GM19035 (cell line): ENCODE data around the gene EDIL3.
"Not testable (repeated sequence)": the region's sequence is repeated elsewhere in the genome, so short reads cannot be mapped to it uniquely, and the experiment has no call there.

Experiments
- ATAC-seq: cut with Tn5 transposase; IDR thresholded peaks from one replicate; pipeline ENCODE4 v1.9.1; 2021; ENCODE audit not compliant: unreplicated experiment

EDIL3 gene

GRCh38 chr5:84202136-84202535 lies 182.5 kb downstream of the EDIL3 start:
- ATAC-seq = no peak

DNA sequence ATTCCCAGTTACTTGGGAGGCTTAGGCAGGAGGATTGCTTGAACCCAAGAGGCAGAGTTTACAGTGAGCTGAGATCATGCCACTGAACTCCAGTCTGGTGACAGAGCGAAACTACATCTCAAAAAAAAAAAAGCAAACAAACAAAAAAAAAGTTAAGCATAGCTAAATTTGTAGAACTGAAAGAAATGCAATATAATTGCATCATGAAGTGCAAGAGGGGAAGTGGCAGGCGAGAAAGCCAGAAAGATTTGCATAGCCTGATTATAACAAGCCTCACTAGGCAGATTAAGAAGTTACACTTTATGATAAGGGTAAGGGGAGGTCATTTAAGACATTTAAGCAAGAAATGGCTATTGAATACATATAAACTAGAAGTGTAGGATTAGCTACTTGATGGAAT lies 187.1 kb downstream of the EDIL3 start:
- peak; percentile 80 for ATAC-seq

- ATAC-seq = no peak
These were observed 193.4 kb downstream of the EDIL3 start for GRCh38 chr5:84191281-84191680.

DNA sequence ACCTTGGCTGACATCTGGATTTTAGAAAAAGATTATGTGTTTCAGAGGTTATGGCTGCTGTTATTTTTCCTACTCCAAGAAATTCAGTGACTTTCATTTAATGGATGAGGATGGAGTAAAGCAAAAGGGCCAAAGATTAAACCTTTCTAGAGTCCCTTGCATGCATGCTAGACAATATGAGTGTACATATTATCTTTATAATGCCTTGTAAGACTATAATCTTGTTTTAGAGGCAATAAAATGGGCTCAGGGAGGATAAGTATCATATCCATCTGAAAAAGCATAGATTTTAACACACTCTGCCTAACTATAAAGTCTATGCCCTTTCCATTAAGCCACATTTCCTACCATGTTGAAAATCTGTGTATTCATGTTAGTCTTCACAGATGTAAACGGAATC lies 199.8 kb downstream of the EDIL3 start:
- no peak for ATAC-seq

GRCh38 chr5:84181093-84181492 lies 203.6 kb downstream of the EDIL3 start:
- ATAC-seq = no peak

- no peak for ATAC-seq
These were observed 215.8 kb downstream of the EDIL3 start for GRCh38 chr5:84168841-84169240.

DNA sequence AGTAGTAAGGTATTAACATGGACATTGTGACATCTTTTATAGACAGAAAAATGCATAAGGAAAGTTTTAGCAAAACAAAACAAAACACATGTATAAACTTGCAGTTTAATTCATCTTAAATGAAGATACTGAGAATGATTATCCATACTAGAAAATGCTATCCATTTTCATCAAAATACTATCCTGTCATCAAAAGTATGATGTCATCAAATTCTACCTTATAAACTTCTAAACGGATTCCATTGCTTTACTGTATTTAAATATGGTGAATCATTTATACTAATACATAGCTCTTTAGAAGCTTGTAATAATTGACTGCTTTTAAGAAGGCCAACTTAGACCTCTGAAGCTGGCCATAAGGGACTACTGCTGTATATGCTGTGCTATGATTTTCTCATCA lies 221.0 kb downstream of the EDIL3 start:
- ATAC-seq = no peak

DNA sequence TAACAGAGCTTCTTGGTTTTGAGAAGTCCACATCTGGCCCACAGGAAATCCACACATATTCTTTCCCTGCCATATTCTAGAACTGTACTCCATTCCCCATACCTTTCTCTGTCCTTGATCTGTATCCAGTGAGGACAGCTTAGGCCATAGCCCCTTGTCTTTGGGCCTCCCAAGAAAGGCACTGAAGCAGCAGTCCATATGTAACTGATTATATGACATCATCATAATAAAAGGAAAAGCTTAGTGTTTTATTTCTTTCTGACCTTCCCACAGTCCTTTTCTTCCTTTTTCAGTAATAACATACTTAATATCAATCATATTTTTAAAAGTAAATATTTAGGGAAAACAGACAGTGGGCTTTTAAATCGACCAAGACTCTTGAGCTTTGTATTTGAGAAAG lies 222.0 kb downstream of the EDIL3 start:
- ATAC-seq = no peak

DNA sequence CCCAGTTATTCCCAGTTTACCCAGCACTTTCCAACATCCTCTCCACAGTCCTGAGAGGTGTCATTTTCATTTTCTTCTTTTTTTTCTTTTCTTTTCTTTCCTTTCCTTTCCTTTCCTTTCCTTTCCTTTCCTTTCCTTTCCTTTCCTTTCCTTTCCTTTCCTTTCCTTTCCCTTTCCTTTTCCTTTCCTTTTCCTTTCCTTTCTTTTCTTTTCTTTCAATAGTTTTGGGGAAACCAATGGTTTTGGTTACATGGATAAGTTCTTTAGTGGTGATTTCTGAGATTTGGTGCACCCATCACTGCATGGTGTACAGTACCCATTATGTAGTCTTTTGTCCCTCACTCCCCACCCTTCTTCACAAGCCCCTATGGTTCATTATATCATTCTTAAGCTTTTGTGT lies 224.0 kb downstream of the EDIL3 start:
- ATAC-seq = not testable (repeated sequence)

- no peak for ATAC-seq
These were observed 235.6 kb downstream of the EDIL3 start for GRCh38 chr5:84149094-84149493.

DNA sequence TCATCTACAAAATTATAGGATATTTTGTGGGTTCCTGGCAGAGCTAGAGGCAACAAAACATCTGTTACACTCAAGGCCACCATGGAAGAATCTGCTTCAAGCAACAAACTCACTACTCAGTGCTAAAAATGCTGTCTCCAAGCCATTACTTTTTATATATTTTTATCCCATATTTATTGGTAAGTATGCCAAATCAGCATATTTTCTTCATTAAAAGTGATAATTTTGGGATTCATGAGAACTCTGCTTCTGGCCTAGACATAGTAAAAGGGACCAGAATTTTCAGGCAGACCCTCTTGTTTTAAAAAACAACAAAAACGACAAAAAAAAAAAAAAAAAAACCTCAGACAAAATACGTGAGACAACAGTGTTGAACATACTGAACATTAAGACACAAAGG lies 236.0 kb downstream of the EDIL3 start:
- no peak for ATAC-seq

GRCh38 chr5:84137541-84137940 lies 247.1 kb downstream of the EDIL3 start:
- no peak for ATAC-seq

- no peak for ATAC-seq
These were observed 253.3 kb downstream of the EDIL3 start for GRCh38 chr5:84131372-84131771.

DNA sequence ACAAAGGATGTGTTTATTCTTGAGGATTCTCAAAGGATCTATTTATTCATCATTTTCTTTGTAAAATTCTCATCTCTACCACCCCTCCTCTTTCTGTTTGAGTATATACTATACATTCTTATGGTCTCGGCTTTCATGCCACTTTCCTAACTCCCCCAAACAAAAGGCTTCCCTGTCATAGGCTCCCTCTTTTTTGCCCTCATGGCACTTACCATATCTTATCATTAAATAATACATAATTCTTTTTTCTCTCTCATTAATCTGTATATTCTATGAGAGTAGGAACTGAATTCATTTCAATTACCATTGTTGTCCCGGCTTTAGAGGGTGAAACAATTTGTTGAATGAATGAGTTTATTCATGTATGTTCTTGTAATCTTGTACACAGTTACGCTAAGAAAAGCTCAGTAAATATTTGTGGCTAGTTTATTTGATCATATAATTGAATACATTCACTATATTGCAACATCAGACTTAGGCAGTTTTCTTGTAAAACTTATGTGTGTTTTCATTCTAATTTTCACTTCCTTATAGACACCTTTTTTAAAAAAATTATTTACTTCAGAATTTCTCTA lies 254.6 kb downstream of the EDIL3 start:
- no peak for ATAC-seq

- ATAC-seq = no peak
These were observed 259.5 kb downstream of the EDIL3 start for GRCh38 chr5:84125216-84125615.

DNA sequence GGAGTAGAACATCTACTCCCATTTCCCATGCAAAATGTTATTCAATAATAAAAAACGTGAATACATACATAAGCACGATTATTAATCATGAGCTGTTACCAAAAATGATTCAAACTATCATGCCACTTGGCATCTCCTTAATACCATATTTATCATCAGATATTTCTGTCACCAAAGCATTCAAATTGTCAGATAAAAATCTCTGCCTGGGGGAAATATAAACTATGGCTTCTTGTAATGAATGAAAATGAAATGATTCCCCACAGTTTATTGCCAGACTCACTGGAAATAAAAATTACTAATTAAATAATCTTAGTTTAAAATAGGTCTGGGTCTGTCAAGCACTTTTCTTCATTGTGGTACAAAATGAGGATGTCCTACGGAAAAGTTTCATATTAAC lies 265.4 kb downstream of the EDIL3 start:
- ATAC-seq = no peak

DNA sequence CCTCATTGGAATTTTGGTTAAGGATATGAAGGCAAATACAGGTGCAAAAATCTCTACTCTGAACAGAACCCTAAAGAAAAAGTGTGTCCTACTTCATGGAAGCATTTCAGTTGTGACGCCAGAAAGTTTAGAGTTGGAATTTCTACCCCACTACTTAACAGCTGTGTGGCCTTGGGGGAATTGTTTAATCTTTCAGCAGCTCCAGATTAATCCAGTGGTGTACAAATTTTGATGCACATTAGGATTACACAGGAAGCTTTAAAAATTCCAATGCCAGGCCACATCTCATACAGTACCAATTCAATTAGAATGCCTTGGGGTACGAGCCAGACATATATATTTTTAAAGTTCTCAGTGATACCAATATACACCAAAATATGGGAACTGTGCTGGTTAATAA lies 266.1 kb downstream of the EDIL3 start:
- ATAC-seq = no peak

GRCh38 chr5:84115727-84116126 lies 269.0 kb downstream of the EDIL3 start:
- no peak for ATAC-seq

DNA sequence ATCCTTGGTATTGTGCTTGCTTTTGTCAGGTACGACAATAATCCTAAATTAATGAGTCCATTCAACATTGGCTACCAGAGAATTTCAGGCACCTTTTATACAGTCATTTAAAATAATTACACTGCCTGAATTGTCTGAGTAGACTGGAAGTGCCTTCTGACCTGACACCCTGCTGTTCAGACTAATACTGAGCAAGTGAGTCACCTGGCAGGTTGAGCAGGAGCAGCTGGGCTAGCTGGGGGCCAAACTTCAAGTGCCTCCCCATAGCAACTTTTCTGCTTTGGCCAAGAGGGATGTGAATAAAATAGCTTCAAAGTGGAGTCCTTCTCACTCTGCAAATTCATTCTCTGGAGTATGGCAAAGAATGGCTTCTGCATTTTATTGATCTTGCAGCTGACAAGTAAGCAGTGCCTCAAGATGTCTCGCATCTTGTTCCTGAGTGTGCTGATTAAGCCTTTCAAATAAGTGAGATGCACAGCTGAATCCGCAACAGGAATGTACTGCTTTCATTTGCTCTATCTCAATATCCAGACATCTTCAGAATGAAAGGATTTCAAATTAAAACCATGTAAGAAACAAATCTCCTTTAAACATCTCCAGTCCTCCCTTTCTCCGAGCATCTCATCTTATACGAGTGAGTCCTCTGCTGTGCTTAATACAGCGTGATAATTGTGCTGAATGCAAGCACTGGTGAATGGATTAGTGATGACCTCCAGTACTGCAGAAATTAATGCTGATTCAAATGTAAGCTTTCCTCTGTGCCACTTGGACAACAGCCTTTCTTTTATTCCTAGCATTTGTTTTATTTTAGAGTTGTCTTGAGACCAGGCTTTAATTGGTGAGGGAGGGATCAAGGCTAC lies 271.2 kb downstream of the EDIL3 start:
- ATAC-seq = no peak

DNA sequence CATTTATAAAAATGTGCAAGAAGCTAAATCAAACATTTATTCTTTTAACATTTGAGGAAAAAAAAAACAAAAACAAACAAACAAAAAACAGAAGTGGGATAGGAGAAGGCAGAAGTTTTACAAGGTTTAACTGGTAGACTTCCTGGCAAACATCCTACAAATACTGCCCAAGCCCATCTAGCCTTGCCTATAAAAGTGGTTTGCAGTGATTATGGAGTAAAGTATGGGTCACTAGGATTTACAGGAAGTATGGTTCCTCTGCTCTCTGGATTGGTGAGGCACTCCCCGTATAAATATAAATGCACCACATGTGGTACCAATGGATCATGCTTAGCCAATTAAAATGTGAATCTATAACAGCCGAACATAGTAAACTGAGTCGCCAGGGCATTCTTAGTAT lies 291.9 kb downstream of the EDIL3 start:
- ATAC-seq = no peak

GRCh38 chr5:84091127-84091799 lies 293.4 kb downstream of the EDIL3 start:
- ATAC-seq = no peak

DNA sequence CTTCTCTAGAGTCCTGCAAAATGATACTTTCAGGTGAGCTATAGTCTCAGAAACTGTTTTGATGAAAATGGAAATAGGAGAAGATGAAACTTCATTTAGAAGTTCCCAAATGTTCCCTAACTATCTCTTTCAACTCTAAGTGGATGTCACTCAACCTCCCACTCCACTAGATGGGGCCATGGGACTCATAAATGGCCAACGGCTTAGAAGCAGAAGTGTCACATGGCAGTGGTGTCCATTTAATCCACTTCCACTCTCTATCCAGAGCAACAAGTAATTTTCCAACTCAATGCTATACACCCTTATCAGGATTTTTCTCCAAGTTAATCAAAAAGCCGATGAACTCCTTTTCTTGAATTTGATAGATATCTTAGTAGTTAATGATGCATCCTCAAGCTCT lies 295.7 kb downstream of the EDIL3 start:
- no peak for ATAC-seq
